Measurements from ENCODE around the gene CCT7. TPM values are rescaled to one million over a fixed set of nuclear protein-coding genes. Genes with fewer than 3 reads are reported as not detected.

Gene CCT7
- total RNA-seq, 1 donor from 2014 or later, result 584 TPM

DNA sequence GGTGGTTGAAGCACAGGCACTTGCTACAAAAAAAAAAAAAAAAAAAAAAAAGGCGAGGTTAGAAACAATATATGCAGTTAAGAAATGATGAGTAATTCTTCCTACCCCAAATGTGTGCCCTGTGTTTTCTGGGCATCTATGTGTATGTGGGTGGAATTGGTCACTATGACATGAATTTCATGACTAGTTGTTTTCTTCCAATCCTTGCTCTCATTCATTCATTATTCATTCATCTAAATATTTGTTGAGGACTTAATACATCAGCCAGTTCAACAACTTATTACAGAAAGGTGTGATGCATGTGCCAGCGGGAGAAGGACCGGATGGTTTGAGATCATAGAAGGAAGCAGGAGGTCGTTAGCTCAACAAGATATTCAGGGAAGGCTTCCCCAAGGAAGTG is 67.5 kb downstream of the CCT7 start:
- no peak for DNase-seq (ENCODE audit: low spot score)
- intact Hi-C loops (cut with micrococcal nuclease), result no loop called here
- Mint-ChIP-seq H3K9me3 (no peaks in the 10 kb centered on the region), H3K36me3 (ENCODE audit: low read depth) (no peaks in the 10 kb centered on the region), H3K27ac (no peak overlapping the region), H3K4me3 (ENCODE audit: low read depth) (no peak overlapping the region), H3K27me3 (ENCODE audit: low read depth) (peaks cover 42% of the 10 kb centered on the region), H3K4me1 (ENCODE audit: low read depth) (no peaks in the 10 kb centered on the region)

Other genes starting within 250 kb of the CCT7 start
- gene SFXN5, start 162.6 kb upstream of the CCT7 start, total RNA-seq, result 18.4 and 18.5 TPM in 2 replicates
- gene RAB11FIP5, start 121.4 kb upstream of the CCT7 start, total RNA-seq, result 10.7 and 11.7 TPM in 2 replicates
- gene NOTO, start 31.7 kb upstream of the CCT7 start, total RNA-seq, result not detected in 2 replicates
- gene SMYD5, start 20.1 kb upstream of the CCT7 start, total RNA-seq, result 48.7 and 51.4 TPM in 2 replicates
- gene PRADC1, start 1.1 kb upstream of the CCT7 start, total RNA-seq, result 10.5 and 11.4 TPM in 2 replicates
- gene FBXO41, start 50.2 kb downstream of the CCT7 start, total RNA-seq, result 25.3 and 25.7 TPM in 2 replicates
- gene EGR4, start 59.2 kb downstream of the CCT7 start, total RNA-seq, result 0.46 and 0.53 TPM in 2 replicates
- 19.0 and 21.6 TPM in 2 replicates for gene ALMS1, start 151.5 kb downstream of the CCT7 start, total RNA-seq

All from activated T-helper 2 cell treated with anti-CD3 and anti-CD28 coated beads, Interferon-gamma antibody, Interleukin-2, Interleukin-4, amounts not matched to agents 10 μg/mL and 5 μg/mL and 100 μg/mL, durations not matched to agents 14 hours and 24 hours and 36 hours (primary cell).